ENCODE results near the gene RASGEF1C.

DNA sequence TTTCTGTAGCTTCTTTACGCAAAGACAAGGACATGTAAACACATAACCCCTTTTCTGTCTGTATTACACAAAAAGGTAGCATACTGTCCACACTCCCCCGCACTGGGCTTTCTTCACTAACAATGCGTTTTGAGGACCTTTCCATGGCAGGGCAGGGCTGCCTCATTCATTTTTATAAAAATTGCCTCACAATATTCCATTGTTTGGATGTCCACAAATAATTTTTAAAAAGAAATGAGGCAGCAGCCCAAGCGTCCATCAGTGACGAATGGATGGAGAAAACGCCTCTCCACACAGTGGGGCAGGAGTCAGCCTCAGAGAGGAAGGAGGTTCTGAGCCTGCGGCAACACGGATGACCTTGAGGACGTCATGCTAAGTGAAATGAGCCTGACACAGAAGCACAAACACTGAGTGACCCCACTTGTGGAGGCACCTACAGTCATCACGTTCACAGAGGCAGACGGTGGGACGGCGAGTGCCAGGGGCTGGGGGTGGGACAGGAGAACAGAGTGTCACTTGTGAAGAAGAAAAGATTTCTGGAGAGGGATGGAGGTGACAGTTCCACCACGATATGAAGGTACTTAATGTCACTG lies 67.8 kb downstream of the RASGEF1C start:
- TF ChIP-seq, protein P1, sequence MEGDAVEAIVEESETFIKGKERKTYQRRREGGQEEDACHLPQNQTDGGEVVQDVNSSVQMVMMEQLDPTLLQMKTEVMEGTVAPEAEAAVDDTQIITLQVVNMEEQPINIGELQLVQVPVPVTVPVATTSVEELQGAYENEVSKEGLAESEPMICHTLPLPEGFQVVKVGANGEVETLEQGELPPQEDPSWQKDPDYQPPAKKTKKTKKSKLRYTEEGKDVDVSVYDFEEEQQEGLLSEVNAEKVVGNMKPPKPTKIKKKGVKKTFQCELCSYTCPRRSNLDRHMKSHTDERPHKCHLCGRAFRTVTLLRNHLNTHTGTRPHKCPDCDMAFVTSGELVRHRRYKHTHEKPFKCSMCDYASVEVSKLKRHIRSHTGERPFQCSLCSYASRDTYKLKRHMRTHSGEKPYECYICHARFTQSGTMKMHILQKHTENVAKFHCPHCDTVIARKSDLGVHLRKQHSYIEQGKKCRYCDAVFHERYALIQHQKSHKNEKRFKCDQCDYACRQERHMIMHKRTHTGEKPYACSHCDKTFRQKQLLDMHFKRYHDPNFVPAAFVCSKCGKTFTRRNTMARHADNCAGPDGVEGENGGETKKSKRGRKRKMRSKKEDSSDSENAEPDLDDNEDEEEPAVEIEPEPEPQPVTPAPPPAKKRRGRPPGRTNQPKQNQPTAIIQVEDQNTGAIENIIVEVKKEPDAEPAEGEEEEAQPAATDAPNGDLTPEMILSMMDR (IDR thresholded peaks at IDR 0.05; ENCODE audit: insufficient read depth, low read length, poor library complexity, severe bottlenecking), result no peak
- TF ChIP-seq EZH2phosphoT487 (conservative IDR thresholded peaks at IDR 0.05; ENCODE audit: low read length), result no peak
